ENCODE measurements around the gene PCID2.

DNA sequence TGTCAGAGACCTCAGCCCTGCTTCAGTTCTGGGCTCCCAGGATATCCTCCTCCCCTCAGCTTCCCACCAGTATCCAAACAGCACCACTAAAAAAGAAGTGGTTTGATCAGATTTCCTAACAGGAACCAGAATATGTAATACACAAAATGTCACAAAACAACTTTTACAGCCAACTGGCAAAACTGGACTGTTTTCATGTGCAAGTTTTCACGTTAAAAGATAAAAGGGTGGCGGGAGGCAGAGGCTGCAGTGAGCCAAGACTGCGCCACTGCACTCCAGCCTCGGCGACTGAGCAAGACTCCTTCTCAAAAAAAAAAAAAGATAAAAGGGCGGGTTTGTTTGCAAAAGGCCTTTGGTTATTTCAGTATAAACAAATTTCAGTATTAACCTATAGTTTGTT lies 13.1 kb downstream of the PCID2 start:
- TF ChIP-seq, protein P1, sequence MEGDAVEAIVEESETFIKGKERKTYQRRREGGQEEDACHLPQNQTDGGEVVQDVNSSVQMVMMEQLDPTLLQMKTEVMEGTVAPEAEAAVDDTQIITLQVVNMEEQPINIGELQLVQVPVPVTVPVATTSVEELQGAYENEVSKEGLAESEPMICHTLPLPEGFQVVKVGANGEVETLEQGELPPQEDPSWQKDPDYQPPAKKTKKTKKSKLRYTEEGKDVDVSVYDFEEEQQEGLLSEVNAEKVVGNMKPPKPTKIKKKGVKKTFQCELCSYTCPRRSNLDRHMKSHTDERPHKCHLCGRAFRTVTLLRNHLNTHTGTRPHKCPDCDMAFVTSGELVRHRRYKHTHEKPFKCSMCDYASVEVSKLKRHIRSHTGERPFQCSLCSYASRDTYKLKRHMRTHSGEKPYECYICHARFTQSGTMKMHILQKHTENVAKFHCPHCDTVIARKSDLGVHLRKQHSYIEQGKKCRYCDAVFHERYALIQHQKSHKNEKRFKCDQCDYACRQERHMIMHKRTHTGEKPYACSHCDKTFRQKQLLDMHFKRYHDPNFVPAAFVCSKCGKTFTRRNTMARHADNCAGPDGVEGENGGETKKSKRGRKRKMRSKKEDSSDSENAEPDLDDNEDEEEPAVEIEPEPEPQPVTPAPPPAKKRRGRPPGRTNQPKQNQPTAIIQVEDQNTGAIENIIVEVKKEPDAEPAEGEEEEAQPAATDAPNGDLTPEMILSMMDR (IDR thresholded peaks at IDR 0.05): no peak
- TF ChIP-seq POLR2A (IDR thresholded peaks at IDR 0.05): no peak

All from lower leg skin (tissue), 3 donors.